K562 (cell line): ENCODE measurements around the gene DHDDS. TPM values are rescaled to one million over a fixed set of nuclear protein-coding genes. Genes with fewer than 3 reads are reported as not detected.

Experiments
- CC2D1A ChIP-seq: fragments of 450-650 bp; IDR thresholded peaks from 2 replicates; pipeline ENCODE4 v1.6.1; 2017; ENCODE audit warnings: mild to moderate bottlenecking
- NFATC3 ChIP-seq: fragments of 450-650 bp; IDR thresholded peaks from 2 replicates; pipeline ENCODE4 v1.6.1; 2017; ENCODE audit warnings: mild to moderate bottlenecking
- ZBTB11 ChIP-seq, 3 experiments: fragments of 200-800 bp in 1 of 3; fragments of 250-450 bp in 1 of 3; fragments of 450-650 bp in 1 of 3; sonication (Bioruptor Pico) in 1 of 3; sonication (Bioruptor generic) in 1 of 3; formaldehyde crosslinking in 1 of 3; IDR thresholded peaks; 2 replicates each; pipeline versions ENCODE4 v1.6.1 to v1.8.0; 2016 to 2022; ENCODE audit warnings: mild to moderate bottlenecking in 2 of 3, missing genetic modification characterization in 2 of 3, missing compliant biosample characterization in 1 of 3, moderate library complexity in 1 of 3
- ZNF589 ChIP-seq: fragments of 200-800 bp; sonication (Bioruptor generic); IDR thresholded peaks from 2 replicates; pipeline ENCODE4 v1.6.1; 2016; ENCODE audit warnings: low read depth, missing genetic modification characterization, missing compliant biosample characterization
- ZNF592 ChIP-seq: fragments of 450-650 bp; IDR thresholded peaks from 2 replicates; pipeline ENCODE4 v1.6.1; 2017; ENCODE audit warnings: antibody characterized with exemption, mild to moderate bottlenecking
- polyA plus RNA-seq, 8 experiments: library from polyadenylated mRNA; depleted of rRNA in 4 of 8; stranded (reverse) in 5 of 8; unstranded in 3 of 8; fragments of >200 nt; fragmentation: Nextera tagmentation in 2 of 8; fragmentation: Illumina TruSeq in 1 of 8; extraction: Ambion mirVana in 2 of 8; extraction: Trizol in 1 of 8; gene quantifications; 2 replicates each; pipeline versions ENCODE4 v1.2.1 to v1.2.3, GENCODE V29; 2011 to 2014; ENCODE audit warnings: inconsistent platforms in 1 of 8, missing spikeins in 1 of 8
- total RNA-seq, 7 experiments: library from RNA; depleted of rRNA in 6 of 7; stranded (reverse); fragments of >200 nt in 6 of 7; fragmentation: Illumina TruSeq in 2 of 7; extraction: Trizol in 2 of 7; gene quantifications; 2 replicates each; pipeline versions ENCODE4 v1.2.1 to v1.2.3, GENCODE V29; 2011 to 2021; ENCODE audit warnings: low replicate concordance in 1 of 7
- TF ChIP-seq, protein P1 (sequence below): fragments of 450-650 bp; IDR thresholded peaks from 2 replicates; pipeline ENCODE4 v1.6.1; 2016; ENCODE audit warnings: mild to moderate bottlenecking, moderate library complexity

DHDDS gene
- total and polyA plus RNA-seq, 9 of the 15 experiments (the other 6 are each of a cell fraction or from before 2014, with no cell fraction given), result 33.3 to 55.0 (median 44.3) TPM

DNA sequence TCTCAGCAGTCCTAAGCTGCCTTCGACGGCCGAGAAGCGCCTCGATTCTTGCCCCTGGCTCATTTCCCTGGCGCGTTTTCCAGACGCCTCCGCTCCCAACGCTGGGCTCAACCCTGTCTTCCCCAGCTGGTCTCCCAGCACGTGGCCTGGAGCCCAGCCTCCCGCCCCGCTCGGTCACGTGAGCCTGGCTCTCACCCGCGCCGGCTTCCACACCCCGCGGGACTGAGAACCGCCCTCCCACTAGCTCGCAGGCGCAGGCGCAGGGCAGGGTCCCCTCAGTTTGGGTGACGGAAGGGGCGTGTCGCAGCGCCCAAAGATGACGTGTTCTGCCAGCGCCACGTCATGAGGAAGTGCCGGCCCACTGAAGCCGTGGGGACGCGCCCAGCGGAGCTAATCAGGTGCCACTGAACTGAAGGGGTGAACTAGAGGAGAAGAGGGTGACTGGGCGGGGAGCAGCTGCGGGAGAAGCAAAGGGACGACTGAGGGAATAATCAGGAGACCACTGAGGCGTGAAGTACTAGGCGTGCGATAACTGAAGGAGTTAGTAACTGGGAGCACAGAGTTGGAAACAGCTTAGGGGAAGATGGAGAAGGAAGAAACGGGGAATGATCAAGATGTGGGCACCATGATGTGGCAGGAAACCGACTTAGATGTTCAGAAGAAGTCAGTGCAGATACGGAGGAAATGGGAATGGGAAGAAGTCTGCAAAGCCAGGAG lies at the start of gene DHDDS (continued):
- TF ChIP-seq, protein P1, sequence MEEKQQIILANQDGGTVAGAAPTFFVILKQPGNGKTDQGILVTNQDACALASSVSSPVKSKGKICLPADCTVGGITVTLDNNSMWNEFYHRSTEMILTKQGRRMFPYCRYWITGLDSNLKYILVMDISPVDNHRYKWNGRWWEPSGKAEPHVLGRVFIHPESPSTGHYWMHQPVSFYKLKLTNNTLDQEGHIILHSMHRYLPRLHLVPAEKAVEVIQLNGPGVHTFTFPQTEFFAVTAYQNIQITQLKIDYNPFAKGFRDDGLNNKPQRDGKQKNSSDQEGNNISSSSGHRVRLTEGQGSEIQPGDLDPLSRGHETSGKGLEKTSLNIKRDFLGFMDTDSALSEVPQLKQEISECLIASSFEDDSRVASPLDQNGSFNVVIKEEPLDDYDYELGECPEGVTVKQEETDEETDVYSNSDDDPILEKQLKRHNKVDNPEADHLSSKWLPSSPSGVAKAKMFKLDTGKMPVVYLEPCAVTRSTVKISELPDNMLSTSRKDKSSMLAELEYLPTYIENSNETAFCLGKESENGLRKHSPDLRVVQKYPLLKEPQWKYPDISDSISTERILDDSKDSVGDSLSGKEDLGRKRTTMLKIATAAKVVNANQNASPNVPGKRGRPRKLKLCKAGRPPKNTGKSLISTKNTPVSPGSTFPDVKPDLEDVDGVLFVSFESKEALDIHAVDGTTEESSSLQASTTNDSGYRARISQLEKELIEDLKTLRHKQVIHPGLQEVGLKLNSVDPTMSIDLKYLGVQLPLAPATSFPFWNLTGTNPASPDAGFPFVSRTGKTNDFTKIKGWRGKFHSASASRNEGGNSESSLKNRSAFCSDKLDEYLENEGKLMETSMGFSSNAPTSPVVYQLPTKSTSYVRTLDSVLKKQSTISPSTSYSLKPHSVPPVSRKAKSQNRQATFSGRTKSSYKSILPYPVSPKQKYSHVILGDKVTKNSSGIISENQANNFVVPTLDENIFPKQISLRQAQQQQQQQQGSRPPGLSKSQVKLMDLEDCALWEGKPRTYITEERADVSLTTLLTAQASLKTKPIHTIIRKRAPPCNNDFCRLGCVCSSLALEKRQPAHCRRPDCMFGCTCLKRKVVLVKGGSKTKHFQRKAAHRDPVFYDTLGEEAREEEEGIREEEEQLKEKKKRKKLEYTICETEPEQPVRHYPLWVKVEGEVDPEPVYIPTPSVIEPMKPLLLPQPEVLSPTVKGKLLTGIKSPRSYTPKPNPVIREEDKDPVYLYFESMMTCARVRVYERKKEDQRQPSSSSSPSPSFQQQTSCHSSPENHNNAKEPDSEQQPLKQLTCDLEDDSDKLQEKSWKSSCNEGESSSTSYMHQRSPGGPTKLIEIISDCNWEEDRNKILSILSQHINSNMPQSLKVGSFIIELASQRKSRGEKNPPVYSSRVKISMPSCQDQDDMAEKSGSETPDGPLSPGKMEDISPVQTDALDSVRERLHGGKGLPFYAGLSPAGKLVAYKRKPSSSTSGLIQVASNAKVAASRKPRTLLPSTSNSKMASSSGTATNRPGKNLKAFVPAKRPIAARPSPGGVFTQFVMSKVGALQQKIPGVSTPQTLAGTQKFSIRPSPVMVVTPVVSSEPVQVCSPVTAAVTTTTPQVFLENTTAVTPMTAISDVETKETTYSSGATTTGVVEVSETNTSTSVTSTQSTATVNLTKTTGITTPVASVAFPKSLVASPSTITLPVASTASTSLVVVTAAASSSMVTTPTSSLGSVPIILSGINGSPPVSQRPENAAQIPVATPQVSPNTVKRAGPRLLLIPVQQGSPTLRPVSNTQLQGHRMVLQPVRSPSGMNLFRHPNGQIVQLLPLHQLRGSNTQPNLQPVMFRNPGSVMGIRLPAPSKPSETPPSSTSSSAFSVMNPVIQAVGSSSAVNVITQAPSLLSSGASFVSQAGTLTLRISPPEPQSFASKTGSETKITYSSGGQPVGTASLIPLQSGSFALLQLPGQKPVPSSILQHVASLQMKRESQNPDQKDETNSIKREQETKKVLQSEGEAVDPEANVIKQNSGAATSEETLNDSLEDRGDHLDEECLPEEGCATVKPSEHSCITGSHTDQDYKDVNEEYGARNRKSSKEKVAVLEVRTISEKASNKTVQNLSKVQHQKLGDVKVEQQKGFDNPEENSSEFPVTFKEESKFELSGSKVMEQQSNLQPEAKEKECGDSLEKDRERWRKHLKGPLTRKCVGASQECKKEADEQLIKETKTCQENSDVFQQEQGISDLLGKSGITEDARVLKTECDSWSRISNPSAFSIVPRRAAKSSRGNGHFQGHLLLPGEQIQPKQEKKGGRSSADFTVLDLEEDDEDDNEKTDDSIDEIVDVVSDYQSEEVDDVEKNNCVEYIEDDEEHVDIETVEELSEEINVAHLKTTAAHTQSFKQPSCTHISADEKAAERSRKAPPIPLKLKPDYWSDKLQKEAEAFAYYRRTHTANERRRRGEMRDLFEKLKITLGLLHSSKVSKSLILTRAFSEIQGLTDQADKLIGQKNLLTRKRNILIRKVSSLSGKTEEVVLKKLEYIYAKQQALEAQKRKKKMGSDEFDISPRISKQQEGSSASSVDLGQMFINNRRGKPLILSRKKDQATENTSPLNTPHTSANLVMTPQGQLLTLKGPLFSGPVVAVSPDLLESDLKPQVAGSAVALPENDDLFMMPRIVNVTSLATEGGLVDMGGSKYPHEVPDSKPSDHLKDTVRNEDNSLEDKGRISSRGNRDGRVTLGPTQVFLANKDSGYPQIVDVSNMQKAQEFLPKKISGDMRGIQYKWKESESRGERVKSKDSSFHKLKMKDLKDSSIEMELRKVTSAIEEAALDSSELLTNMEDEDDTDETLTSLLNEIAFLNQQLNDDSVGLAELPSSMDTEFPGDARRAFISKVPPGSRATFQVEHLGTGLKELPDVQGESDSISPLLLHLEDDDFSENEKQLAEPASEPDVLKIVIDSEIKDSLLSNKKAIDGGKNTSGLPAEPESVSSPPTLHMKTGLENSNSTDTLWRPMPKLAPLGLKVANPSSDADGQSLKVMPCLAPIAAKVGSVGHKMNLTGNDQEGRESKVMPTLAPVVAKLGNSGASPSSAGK, result peak; percentile 100
- TF ChIP-seq ZNF589 (CRISPR knock-in tag), result peak; percentile 91
- TF ChIP-seq ZNF592, result peak; percentile 92
- peak; percentile 45; the same call in 1 of the 2 replicates for TF ChIP-seq CC2D1A
- peak in 1 of 3 experiments; percentile 75; a peak in 2 of 6 replicates for TF ChIP-seq ZBTB11 (CRISPR knock-in tag; IDR thresholded peaks at IDR 0.05)
- TF ChIP-seq NFATC3, result peak; percentile 77; the same call in 1 of the 2 replicates
